Astrocyte of the hippocampus (primary cell): ENCODE measurements around the gene GCLC.
"Not testable (repeated sequence)": the region's sequence is repeated elsewhere in the genome, so short reads cannot be mapped to it uniquely, and the experiment has no call there.

Source experiments
- DNase-seq: peaks from one replicate; pipeline ENCODE4 v3.0.0; 2011; ENCODE audit warnings: low read depth, low spot score

Gene GCLC

DNA sequence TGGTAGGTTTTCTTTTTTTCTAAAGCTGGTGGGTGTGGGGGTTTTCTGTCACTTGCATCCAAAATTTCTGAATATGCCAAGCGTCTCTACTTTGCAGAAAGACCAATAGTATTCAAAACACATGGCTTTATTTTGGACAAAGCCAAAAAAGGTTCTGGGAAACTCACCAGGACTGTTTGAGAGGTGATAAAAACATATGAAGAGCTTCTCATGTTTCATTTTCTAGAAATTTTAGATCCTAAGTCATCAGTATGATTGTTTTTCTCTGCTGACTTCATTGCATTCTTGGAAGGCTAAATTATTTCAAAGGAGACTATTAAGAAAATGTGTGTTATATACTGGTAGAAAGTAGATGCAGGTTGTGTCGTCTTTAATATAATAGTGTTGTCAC, 51.3 kb downstream of the GCLC start:
- DNase-seq: no peak

- DNase-seq: peak; percentile 72
Observed at GRCh38 chr6:53492860-53493634, 51.9 kb downstream of the GCLC start.

- no peak for DNase-seq
Observed at GRCh38 chr6:53487080-53487479, 57.8 kb downstream of the GCLC start.

DNA sequence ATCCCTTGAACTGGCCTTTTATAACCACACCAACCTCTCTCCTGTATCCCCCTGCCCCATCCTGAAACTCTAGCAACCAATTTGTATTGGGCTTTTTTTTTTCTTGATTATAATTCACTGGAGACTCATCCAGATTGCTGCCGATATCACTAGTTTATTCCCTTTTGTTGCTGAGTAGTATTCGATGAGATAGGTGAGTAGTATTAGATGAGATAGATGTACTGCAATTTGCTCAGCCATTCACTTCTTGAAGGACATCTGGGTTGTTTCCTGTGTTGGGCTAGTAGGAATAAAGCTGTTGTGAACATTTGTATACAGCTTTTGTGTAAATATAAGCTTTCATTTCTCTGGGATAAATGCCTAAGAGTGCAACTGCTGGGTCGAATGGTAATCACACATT, 58.2 kb downstream of the GCLC start:
- no peak for DNase-seq

DNA sequence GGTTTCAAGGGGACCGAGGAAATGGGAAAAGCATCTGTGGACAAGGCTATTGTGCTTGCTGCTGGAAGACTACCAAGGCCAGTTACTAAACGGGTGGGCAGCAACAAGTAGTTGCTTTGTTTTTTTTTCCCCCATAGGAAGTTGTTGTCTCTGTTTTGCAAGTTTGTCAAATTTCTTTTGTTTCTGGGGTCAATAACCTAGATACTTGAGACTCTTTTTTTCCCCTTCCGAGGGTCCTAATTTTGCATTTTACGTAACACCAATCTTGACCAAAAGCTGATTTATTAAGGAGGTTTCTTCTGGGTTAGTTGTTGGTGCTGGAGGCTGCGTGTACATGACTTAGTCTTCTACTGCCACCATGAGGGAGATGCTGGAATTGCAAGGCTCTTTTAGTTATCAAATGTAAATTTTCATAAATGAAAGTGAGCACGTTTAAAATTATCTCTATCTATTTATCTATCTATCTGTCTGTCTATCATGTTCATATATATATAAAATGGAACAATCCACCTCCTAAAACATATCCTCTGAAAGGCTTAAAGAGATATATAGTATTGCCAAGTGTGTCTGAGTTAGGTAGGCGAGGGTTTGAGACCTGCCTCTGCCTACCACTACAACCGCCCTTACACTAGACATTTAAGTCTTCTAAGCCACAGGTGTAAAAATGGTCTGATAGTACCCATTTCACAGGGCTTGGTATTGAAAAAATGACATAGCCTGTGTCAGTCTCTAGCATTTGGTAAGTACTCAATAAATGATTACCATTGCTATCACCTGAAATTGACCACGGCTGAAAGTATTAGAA, 60.2 kb downstream of the GCLC start:
- peak; percentile 79 for DNase-seq

DNA sequence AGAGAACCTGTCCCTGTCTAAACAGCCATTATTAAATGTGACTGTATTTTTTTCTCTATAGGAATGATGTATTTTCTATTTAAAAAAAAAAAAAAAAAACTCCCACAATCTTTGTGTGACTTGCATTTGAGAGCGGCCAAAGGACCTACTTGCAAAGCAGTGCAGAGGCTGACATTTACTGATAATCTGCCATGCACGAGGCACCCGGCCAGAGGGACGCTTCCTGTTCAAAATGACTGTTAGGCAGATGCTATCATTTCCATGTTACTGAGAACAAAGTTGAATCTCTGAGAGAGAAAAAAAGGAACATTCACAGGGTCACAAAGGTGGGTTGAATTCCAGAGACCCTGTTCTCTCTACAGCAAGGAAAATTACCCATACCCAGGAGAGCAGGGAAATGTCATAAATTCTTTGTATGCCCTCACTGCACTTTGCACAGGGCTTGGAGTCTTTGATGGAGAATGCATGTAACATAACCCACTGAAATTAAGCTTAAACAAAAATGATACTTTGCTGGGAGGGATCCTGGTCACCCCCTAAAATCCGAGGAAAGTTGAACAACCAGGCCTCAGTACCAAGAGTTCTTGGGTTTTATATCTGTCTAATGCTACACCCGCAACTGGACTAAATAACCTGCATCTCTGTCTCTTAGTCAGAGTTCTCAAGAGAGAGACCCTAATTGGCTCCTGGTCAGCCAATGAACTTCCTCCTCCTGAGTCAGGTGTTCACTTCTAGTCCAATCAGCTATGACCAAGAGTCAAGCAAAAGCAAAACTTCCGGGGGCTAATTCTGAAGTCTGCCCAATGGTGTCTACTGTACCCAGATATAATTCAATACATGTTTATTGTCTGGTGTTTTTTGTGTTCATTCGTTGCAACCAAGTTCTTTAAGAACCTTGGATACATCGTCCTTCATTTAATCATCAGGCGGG, 61.2 kb downstream of the GCLC start:
- no peak for DNase-seq

DNA sequence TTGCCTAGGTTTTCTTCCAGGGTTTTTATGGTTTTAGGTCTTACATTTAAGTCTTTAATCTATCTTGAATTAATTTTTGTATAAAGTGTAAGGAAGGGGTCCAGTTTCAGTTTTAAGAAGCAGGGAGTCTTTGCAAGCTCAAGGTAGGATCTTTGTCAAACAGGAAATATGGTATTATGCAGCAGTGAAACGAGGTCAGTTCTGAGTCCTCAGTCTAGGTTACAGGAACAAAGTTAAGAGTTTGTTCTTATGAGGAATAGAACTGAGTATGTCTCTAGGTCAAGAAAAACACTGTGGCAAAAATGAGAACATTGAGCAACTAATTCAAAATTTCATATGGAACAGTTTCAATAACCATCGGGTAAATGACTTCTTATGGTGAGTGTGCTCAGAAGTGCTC, 63.6 kb downstream of the GCLC start:
- no peak for DNase-seq

- not testable (repeated sequence) for DNase-seq
Observed at GRCh38 chr6:53480774-53481173, 64.1 kb downstream of the GCLC start.

DNA sequence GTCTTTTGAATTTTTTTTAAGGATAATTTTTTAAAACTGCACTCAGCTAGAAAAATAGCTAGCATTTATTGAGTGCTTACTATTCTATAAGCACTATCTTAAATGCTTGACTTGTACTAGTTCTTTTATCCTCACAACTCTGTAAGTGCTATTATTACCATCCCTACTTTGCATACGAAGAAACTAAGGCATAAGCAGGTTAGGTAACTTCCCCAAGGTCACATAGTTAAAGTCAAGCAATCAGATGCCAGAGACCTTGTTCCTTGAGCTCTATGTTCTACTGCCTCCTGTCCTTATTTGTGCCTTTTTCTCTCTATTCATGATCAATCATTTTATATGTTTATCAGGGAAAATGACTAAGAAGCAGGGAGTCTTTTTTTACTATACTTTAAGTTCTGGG, 65.0 kb downstream of the GCLC start:
- DNase-seq: no peak

DNA sequence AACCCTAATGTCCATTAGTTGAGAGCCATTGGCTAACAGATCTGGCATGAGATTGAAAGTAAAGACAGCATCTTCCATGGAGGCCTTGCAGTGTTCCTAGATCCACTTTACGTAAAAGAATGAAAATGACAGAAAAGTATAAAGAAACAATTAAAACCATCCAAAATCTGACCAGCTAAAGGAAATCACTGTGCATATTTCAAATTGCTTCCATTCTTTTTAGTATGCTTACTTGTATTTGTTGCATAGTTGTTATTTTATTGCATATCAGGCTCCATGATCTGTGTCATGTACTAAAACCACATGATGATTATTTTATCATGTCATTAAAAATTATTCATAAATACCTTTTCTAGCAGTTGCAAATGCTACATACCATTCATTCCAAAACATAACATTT, 67.9 kb downstream of the GCLC start:
- DNase-seq: no peak

- no peak for DNase-seq
Observed at GRCh38 chr6:53474010-53474409, 70.9 kb downstream of the GCLC start.

- no peak for DNase-seq
Observed at GRCh38 chr6:53469163-53469562, 75.7 kb downstream of the GCLC start.

DNA sequence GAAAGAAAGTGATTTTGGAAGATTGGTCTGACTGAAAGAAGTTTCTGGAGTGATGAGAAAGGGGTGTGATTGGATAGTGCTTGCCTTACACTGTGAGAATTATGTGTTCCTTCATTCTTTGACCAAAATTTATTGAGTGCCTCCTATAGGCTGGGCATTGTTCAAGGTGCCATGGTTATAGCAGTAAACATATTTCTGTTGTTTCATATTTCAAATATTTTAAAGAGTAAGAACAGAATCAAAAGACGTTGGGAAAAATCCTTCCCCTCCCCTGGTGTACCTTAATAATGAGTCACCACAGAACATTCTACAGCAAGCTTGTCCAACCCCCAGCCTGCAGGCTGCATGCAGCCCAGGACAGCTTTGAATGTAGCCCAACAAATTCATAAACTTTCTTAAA, 78.6 kb downstream of the GCLC start:
- peak; percentile 33 for DNase-seq

GRCh38 chr6:53465732-53466131, 79.2 kb downstream of the GCLC start:
- no peak for DNase-seq

DNA sequence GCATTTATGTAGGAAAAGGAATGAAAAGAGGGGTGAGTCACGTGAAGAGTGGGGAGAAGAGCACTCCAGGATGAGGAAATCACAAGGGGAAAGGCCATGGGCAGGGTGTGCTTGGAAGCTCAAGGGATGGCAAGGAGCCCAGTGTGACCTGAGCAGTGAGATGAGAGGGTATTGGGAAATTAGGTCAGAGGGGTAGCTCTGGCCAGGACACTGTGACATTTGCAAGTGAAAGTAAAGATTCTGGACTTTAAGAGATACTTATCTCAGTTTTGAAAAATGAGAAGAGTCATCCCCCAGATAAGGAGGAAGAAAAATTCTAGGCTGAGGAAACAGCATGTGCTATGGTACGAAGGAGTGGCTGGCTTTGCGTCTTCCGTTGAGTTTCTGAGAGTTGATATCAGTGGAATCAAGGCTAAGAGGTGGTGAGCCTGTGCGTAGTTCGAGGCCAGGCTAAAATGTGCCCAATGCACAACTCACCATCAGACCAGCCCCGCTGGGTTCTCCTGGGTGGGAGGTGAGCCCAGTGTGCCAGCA, 79.9 kb downstream of the GCLC start:
- no peak for DNase-seq

DNA sequence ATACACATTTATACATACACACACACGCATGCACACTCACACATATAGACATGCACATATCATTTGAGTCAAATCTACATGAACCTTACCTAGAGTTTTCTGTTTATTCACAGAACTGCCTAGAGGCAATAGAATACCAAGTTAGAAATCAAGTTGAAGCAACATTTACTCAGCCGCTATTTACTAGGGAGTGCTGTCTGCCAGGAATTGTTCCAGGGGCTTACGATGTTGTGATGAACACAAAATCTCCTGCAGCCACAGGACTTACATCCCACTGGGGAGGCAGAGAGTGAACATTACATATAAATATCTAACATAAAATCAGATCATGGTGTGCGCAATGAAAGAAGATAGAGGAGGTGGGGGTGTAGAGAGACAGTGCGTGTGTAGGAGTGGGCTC, 80.4 kb downstream of the GCLC start:
- no peak for DNase-seq

GRCh38 chr6:53461696-53462095, 83.2 kb downstream of the GCLC start:
- DNase-seq: no peak

DNA sequence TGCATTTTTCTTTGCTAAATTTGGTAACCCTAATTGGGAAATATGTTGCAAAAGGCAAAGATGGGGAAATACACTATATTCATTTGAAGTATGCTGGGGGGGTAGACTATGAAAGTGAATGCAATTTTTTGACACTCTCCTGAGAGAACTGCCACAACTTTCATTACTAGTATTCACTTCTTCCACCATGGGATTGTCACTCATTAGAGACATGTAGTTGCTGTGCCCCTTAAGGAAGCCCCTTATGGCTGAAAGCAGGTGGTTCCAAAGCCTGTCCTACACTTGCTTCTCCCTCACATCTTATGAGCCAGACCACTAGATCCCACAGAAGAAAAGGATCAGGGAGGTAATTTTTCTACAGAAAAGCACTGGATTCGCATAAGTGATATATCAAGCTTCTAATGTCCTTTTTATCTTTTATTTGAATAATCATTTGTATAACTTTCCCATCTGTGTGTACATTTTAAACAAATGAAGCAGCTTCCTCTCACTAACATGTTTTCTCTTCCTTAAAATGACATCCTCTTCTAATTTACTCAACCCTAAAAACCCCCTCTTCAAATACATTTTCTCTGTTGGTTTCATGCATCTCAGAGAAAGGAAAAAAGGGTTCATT, 83.8 kb downstream of the GCLC start:
- no peak for DNase-seq

DNA sequence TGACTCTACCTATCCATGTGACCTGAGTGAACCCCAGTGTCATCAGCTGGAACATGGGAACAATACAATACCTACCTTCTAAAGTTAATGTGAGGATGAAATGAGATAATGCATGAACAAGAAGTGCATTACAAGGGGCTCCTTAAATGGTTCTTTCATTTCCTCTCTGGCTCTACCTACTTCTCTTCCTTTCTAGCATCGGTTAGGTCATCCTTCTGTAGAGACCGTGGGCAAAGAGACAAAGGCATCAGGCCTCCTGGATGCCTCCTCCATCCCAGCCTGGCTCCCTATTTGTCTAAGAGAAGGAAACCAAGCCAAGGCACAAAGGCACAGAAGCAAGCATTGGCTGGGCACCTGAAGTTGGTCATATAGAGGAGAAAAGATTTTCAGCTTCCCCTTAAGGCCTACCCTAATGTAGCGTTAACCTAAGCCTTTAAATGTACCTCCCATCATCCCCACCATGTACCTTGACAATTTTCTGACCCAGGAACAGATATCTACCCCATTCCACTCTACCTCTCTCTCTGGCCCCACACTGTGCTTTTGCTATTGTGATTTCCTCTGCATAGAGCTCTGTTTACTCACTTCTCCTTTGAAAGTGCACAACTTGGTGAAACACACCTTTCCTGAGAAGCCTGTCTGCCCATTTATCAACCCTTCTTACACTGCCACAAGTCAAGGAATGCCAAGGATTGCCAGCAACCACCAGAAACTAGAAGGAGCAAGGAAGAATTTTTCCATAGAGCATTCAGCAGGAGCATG, 86.6 kb downstream of the GCLC start:
- DNase-seq: no peak

DNA sequence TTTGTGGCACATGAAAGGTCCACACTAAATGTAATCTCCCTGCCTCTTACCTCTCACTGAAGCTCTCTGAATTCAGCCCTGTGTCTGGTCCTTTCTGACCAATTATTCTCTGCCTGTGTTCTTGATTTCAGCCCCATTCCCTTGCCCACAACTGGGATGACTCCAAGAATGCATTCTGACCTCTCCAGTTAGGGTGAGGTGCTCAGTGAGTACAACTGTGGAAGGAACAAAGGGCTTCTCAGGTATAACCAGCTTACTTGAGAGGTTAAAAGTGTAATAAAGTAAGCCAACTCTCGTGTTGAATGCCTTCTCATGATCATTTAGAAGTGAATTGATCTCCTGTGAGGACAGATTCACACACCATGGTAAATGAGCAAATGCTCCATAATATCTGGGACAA, 88.1 kb downstream of the GCLC start:
- no peak for DNase-seq

DNA sequence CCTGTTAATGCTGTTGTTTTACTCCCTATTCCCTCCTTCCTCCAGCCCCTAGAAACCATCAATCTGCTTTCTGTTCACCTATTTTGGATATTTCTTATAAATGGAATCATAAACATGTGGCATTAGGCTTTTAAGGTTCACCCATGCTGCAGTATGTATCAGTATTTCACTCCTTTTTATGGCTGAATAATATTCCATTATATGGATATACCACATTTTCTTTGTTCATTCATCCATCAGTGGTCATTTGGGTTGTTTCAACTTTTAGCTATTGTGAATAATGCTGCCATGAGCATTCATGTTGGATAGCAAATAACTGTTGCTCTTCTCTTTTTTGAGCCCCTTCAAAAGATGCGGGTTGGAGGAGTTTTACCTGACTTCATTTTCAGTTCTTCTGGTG, 89.2 kb downstream of the GCLC start:
- no peak for DNase-seq
